Tibial artery (tissue), 4 donors: Measurements from ENCODE around the gene MARK4.

Experiments used
- DNase-seq, 2 donors: peaks; one replicate each; pipeline ENCODE4 v3.0.0-alpha.2; 2019
- H3K27ac ChIP-seq, 2 donors: fragments of 200-600 bp; sonication (generic) in 1 of 2; 1 replicate in 1 of 2; 2 replicates in 1 of 2; pipeline ENCODE4 v1.5.1; 2018 to 2019; ENCODE audit warnings: mild to moderate bottlenecking in 1 of 2
- H3K27me3 ChIP-seq, 2 donors: fragments of 200-600 bp; sonication (generic) in 1 of 2; one replicate each; pipeline versions ENCODE4 v1.5.1 to v1.6.0; 2016 to 2019
- H3K36me3 ChIP-seq, 3 donors: fragments of 200-600 bp; sonication (generic) in 2 of 3; one replicate each; pipeline ENCODE4 v1.5.1; 2016 to 2019; ENCODE audit warnings: mild to moderate bottlenecking in 2 of 3
- H3K4me1 ChIP-seq, 4 donors: fragments of 200-600 bp; sonication (generic) in 2 of 4; 1 replicate in 3 of 4; 2 replicates in 1 of 4; pipeline ENCODE4 v1.5.1; 2016 to 2019
- H3K4me3 ChIP-seq, 2 donors: fragments of 200-600 bp; sonication (generic) in 1 of 2; 1 replicate in 1 of 2; 2 replicates in 1 of 2; pipeline ENCODE4 v1.5.1; 2018 to 2019; ENCODE audit warnings: mild to moderate bottlenecking in 2 of 2
- H3K9me3 ChIP-seq, 3 donors: fragments of 200-600 bp; sonication (generic) in 1 of 3; one replicate each; pipeline ENCODE4 v1.5.1; 2016 to 2019
- intact Hi-C: fragments of 100-400 bp; cut with DNase I; formaldehyde crosslinking; loops from one replicate; pipeline ENCODE4 v1.15.0; 2023; ENCODE audit warnings: low total_unique reads
- TF ChIP-seq, protein P1 (sequence below), 2 experiments: fragments of 200-600 bp in 1 of 2; fragments of 450-650 bp in 1 of 2; IDR thresholded peaks; one replicate each; pipeline ENCODE4 v1.5.1; 2017 to 2019; ENCODE audit warnings: antibody characterized with exemption in 2 of 2, mild to moderate bottlenecking in 1 of 2, moderate library complexity in 1 of 2

MARK4 gene

DNA sequence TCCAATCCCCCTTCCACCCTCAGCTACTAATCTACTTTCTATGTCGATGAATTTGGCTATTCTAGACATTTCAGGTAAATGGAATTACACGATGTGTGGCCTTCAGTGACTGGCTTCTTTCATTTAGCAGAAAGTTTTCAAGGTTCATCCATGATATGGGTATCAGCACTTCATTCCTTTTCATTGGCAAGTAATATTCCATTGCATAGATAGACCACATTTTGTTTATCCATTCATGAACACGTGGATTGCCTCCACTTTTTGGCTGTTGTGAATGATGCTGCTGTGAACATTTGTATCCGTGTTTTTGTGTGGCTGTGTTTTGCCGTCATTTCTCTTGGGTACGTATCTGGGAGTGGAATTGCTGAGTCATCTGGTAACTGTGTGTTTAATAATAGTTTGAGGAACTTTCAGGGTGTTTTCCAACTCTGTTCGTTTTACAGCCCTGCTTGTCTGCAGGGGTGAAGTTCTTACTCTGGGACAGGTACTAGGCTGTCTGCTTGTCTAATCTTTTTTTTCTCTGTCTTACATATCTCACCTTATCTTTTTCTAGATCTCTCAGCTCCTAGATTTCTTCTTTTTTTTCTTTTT is 32.5 kb downstream of the MARK4 start:
- intact Hi-C loops: no loop called here
- TF ChIP-seq, protein P1, sequence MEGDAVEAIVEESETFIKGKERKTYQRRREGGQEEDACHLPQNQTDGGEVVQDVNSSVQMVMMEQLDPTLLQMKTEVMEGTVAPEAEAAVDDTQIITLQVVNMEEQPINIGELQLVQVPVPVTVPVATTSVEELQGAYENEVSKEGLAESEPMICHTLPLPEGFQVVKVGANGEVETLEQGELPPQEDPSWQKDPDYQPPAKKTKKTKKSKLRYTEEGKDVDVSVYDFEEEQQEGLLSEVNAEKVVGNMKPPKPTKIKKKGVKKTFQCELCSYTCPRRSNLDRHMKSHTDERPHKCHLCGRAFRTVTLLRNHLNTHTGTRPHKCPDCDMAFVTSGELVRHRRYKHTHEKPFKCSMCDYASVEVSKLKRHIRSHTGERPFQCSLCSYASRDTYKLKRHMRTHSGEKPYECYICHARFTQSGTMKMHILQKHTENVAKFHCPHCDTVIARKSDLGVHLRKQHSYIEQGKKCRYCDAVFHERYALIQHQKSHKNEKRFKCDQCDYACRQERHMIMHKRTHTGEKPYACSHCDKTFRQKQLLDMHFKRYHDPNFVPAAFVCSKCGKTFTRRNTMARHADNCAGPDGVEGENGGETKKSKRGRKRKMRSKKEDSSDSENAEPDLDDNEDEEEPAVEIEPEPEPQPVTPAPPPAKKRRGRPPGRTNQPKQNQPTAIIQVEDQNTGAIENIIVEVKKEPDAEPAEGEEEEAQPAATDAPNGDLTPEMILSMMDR (IDR thresholded peaks at IDR 0.05): no peak
- Histone ChIP-seq H3K4me3 (no peak overlapping the region), H3K9me3 (no peaks in the 10 kb centered on the region), H3K4me1 (no peaks in the 10 kb centered on the region), H3K27ac (no peak overlapping the region), H3K36me3 (peaks cover 35 to 94% (median 79%) of the 10 kb centered on the region in 3 donors), H3K27me3 (no peaks in the 10 kb centered on the region)
- DNase-seq: no peak

DNA sequence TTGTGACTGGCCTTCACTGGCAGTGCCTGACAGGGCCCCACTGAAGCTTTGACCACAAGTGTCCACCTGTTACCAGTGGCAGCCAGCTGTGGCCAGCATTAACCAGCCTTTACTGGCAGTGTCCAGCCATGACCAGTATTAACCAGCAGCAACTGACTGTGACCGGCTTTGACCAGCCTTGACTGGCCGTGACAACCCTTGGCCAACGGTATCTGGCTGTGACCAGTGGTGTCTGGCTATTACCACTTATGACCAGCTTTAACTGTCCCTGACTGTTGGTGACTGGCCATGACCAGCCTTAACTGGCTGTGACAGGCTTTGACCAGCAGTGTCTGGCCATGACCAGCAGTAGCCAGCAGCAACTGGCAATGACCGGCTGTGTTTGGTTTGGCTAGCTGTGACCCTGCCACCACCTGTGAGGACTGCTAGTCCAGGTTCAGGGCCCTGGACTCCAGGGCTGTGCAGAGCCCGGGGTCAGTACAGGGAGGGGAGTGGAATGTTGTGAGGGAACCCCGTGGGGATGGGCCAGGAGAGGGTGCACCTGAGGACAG is 39.4 kb downstream of the MARK4 start:
- H3K4me1 ChIP-seq: peaks cover 0 to 12% (median 4%) of the 10 kb centered on the region in 4 donors
- intact Hi-C loops: no loop called here
- no peak overlapping the region for H3K27ac ChIP-seq
- H3K4me3 ChIP-seq: no peak overlapping the region
- TF ChIP-seq, protein P1 (IDR thresholded peaks at IDR 0.05): no peak
- H3K9me3 ChIP-seq: peaks cover 0 to 11% (median 10%) of the 10 kb centered on the region in 3 donors
- no peak for DNase-seq
- no peaks in the 10 kb centered on the region for H3K27me3 ChIP-seq
- H3K36me3 ChIP-seq: peaks cover 28 to 86% (median 84%) of the 10 kb centered on the region in 3 donors

DNA sequence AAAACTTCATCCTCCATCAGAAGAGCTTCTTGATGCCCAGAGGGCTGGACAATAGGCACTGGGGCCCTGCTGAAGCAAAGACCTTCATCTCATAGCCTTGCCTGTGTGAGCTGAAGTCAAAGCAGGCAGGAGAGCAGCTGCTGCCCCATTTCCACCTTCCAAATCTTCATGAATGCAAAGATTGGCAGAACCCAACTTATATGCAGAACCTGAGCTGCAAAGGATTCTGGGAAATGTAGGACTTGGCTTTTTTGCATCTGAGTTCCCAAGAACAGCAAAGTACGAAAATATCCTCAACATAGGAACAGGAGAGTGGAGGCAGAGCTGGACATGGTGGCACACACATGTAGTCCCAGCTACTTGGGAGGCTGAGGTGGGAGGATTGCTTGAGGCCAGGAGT is 40.8 kb downstream of the MARK4 start:
- H3K27me3 ChIP-seq: no peaks in the 10 kb centered on the region
- intact Hi-C loops: no loop called here
- no peak for DNase-seq
- H3K36me3 ChIP-seq: peaks cover 28 to 82% (median 79%) of the 10 kb centered on the region in 3 donors
- TF ChIP-seq, protein P1 (IDR thresholded peaks at IDR 0.05): no peak
- H3K4me1 ChIP-seq: peaks cover 0 to 12% (median 4%) of the 10 kb centered on the region in 4 donors
- H3K9me3 ChIP-seq: peaks cover 0 to 11% (median 10%) of the 10 kb centered on the region in 3 donors
- no peak overlapping the region for H3K27ac ChIP-seq
- H3K4me3 ChIP-seq: no peak overlapping the region

DNA sequence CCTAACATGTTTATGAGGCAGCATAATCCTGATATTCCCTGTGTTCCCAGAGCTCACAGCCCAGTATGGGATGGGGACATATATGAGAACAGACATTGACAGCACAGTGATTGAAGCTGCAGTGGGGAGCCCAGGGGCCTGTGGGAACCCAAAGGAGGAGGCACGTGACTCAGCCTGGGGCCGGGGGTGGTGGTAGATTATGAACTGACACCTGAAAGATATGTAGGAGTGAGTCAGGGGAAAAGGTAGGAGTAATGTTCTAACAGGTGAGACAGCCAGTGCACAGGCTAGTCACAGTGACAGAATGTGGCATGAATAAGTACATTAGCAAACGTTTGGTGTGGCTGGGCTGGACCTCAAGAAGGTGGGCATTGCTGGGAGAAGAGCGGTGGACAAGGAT is 42.6 kb downstream of the MARK4 start:
- DNase-seq: no peak
- H3K36me3 ChIP-seq: peaks cover 20 to 78% (median 77%) of the 10 kb centered on the region in 3 donors
- H3K9me3 ChIP-seq: peaks cover 0 to 11% (median 10%) of the 10 kb centered on the region in 3 donors
- intact Hi-C loops: no loop called here
- H3K27ac ChIP-seq: no peak overlapping the region
- peaks cover 0 to 12% (median 4%) of the 10 kb centered on the region in 4 donors for H3K4me1 ChIP-seq
- TF ChIP-seq, protein P1 (IDR thresholded peaks at IDR 0.05): no peak
- no peak overlapping the region for H3K4me3 ChIP-seq
- no peaks in the 10 kb centered on the region for H3K27me3 ChIP-seq

DNA sequence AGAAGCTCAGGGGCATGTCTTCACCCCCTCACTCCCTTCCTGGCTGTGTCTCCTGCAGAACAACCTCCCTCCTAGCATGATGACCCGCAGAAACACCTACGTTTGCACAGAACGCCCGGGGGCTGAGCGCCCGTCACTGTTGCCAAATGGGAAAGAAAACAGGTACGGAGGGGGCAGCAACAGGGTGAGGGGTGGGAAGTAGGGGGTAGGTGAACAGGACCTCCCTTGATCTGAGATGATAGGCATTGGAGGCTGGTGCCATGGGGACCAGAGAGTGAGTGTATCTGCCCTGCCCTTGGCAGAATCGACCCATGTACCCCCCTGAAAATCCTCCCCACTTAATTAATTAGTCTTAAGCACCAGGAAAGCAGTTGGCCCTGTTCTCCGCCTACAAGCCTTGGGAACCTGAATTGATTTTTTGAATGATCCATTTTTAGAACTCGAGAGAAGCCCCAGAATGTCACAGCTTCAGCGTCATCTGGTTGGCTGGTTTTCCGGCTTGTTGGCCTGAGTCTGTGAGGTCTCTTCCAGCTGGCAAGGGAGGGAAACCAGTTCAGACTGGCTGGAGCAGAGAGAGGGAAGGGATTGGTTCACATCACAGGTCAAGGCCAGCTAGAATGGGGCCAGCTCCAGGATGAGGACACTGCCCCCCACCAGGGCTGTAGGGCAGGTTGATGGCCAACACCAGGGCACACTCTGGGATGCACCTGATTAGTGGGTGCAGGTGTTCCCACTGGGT is 43.4 kb downstream of the MARK4 start:
- Histone ChIP-seq H3K36me3 (peaks cover 20 to 78% (median 75%) of the 10 kb centered on the region in 3 donors), H3K4me1 (peaks cover 0 to 12% (median 4%) of the 10 kb centered on the region in 4 donors), H3K9me3 (peaks cover 0 to 11% (median 10%) of the 10 kb centered on the region in 3 donors), H3K27ac (peak overlapping the region in 1 of 2 donors; percentile 9), H3K4me3 (no peak overlapping the region), H3K27me3 (no peaks in the 10 kb centered on the region)
- intact Hi-C loops: no loop called here
- TF ChIP-seq, protein P1 (IDR thresholded peaks at IDR 0.05): no peak
- DNase-seq: peak in 1 of 2 donors; percentile 74
